ENCODE data around the gene CHSY3. TPM values are rescaled to one million over a fixed set of nuclear protein-coding genes. Genes with fewer than 3 reads are reported as not detected.

CHSY3 gene
- total and polyA plus RNA-seq, 2 experiments from 2014 or later = 0.44 to 3.0 TPM

DNA sequence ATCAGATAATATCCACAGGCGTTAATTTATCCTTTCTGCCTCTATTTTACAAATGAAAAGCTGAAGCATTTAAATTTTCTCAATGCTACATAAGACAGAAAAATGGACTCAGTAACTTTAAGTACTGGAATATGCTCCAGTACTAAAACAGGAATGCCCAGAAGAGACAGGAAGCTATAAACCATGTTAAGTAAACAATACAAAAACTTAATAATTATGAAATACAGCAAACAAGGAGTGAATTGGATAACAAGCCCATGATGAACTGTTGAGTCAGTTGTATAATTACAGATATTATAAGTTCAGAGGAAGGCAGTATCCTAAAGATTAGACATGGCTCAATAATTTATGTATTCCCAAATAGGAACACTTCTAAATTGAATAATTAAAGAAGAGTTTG, 148.5 kb downstream of the CHSY3 start:
- Histone ChIP-seq H3K4me3 (no peak overlapping the region), H3K27ac (ENCODE audit: low read depth) (no peak overlapping the region), H4K20me1 (replicated peaks; ENCODE audit: insufficient read depth) (no peaks in the 10 kb centered on the region), H3K36me3 (ENCODE audit: insufficient read depth) (no peaks in the 10 kb centered on the region), H2AFZ (no peak overlapping the region), H3F3A (replicated peaks; ENCODE audit: low read depth) (no peaks in the 10 kb centered on the region), H3K27me3 (ENCODE audit: insufficient read depth) (no peaks in the 10 kb centered on the region), H3K79me2 (replicated peaks; ENCODE audit: insufficient read depth) (no peaks in the 10 kb centered on the region), H3K4me2 (no peak overlapping the region), H3K4me1 (ENCODE audit: insufficient read depth) (no peaks in the 10 kb centered on the region), H3K9me2 (ENCODE audit: insufficient read depth) (no peaks in the 10 kb centered on the region)
- H3K9me3 Mint-ChIP-seq = no peaks in the 10 kb centered on the region
- no peak overlapping the region for H3K27ac Mint-ChIP-seq
- TF ChIP-seq POLR2AphosphoS5 (IDR thresholded peaks at IDR 0.05; ENCODE audit: low read depth) = no peak
- no peak for TF ChIP-seq EZH2 (IDR thresholded peaks at IDR 0.05; ENCODE audit: low read depth, unreplicated experiment)
- TF ChIP-seq EZH2phosphoT487 (IDR thresholded peaks at IDR 0.05; ENCODE audit: unreplicated experiment) = no peak
- TF ChIP-seq JUNB (IDR thresholded peaks at IDR 0.05; ENCODE audit: unreplicated experiment) = no peak
- TF ChIP-seq, protein P1, sequence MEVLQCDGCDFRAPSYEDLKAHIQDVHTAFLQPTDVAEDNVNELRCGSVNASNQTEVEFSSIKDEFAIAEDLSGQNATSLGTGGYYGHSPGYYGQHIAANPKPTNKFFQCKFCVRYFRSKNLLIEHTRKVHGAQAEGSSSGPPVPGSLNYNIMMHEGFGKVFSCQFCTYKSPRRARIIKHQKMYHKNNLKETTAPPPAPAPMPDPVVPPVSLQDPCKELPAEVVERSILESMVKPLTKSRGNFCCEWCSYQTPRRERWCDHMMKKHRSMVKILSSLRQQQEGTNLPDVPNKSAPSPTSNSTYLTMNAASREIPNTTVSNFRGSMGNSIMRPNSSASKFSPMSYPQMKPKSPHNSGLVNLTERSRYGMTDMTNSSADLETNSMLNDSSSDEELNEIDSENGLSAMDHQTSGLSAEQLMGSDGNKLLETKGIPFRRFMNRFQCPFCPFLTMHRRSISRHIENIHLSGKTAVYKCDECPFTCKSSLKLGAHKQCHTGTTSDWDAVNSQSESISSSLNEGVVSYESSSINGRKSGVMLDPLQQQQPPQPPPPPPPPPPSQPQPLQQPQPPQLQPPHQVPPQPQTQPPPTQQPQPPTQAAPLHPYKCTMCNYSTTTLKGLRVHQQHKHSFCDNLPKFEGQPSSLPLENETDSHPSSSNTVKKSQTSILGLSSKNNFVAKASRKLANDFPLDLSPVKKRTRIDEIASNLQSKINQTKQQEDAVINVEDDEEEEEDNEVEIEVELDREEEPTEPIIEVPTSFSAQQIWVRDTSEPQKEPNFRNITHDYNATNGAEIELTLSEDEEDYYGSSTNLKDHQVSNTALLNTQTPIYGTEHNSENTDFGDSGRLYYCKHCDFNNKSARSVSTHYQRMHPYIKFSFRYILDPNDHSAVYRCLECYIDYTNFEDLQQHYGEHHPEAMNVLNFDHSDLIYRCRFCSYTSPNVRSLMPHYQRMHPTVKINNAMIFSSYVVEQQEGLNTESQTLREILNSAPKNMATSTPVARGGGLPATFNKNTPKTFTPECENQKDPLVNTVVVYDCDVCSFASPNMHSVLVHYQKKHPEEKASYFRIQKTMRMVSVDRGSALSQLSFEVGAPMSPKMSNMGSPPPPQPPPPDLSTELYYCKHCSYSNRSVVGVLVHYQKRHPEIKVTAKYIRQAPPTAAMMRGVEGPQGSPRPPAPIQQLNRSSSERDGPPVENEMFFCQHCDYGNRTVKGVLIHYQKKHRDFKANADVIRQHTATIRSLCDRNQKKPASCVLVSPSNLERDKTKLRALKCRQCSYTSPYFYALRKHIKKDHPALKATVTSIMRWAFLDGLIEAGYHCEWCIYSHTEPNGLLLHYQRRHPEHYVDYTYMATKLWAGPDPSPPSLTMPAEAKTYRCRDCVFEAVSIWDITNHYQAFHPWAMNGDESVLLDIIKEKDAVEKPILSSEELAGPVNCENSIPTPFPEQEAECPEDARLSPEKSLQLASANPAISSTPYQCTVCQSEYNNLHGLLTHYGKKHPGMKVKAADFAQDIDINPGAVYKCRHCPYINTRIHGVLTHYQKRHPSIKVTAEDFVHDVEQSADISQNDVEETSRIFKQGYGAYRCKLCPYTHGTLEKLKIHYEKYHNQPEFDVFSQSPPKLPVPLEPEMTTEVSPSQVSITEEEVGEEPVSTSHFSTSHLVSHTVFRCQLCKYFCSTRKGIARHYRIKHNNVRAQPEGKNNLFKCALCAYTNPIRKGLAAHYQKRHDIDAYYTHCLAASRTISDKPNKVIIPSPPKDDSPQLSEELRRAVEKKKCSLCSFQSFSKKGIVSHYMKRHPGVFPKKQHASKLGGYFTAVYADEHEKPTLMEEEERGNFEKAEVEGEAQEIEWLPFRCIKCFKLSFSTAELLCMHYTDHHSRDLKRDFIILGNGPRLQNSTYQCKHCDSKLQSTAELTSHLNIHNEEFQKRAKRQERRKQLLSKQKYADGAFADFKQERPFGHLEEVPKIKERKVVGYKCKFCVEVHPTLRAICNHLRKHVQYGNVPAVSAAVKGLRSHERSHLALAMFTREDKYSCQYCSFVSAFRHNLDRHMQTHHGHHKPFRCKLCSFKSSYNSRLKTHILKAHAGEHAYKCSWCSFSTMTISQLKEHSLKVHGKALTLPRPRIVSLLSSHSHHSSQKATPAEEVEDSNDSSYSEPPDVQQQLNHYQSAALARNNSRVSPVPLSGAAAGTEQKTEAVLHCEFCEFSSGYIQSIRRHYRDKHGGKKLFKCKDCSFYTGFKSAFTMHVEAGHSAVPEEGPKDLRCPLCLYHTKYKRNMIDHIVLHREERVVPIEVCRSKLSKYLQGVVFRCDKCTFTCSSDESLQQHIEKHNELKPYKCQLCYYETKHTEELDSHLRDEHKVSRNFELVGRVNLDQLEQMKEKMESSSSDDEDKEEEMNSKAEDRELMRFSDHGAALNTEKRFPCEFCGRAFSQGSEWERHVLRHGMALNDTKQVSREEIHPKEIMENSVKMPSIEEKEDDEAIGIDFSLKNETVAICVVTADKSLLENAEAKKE (CRISPR knock-in tag; IDR thresholded peaks at IDR 0.05) = no peak
- no peak for TF ChIP-seq ZNF114 (CRISPR knock-in tag; IDR thresholded peaks at IDR 0.05)
- no peaks in the 10 kb centered on the region for H3K27me3 Mint-ChIP-seq (ENCODE audit: insufficient read depth, low read depth, poor library complexity)
- H3K36me3 Mint-ChIP-seq (ENCODE audit: low read depth) = no peaks in the 10 kb centered on the region
- no peak overlapping the region for H3K4me3 Mint-ChIP-seq
- H3K4me1 Mint-ChIP-seq = no peaks in the 10 kb centered on the region
- DNase-seq (ENCODE audit: low spot score) = no peak
- ATAC-seq = no peak

DNA sequence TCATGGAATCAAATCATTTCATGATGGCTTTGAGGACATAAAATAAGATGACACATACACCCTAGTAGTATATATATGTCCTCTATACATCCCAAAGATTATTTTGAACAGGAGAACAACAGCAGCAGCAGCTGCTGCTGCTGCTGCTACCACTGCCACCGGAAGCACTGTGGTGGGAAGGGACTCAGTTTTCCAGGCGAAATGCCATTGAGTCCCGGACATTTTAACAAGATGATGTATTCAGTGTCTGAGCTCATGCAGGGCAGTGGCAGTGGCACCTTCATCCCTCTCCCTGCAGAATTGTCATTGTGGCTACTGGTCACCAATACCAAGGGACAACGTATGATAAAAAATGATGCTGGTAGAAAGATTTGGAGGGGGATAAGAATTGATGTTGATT, 151.3 kb downstream of the CHSY3 start:
- Histone ChIP-seq H3F3A (replicated peaks; ENCODE audit: low read depth) (no peaks in the 10 kb centered on the region), H3K27ac (ENCODE audit: low read depth) (no peak overlapping the region), H3K79me2 (replicated peaks; ENCODE audit: insufficient read depth) (no peaks in the 10 kb centered on the region), H3K36me3 (ENCODE audit: insufficient read depth) (no peaks in the 10 kb centered on the region), H3K27me3 (ENCODE audit: insufficient read depth) (no peaks in the 10 kb centered on the region), H3K4me2 (no peak overlapping the region), H2AFZ (no peak overlapping the region), H3K9me2 (ENCODE audit: insufficient read depth) (no peaks in the 10 kb centered on the region), H3K4me3 (no peak overlapping the region), H3K4me1 (ENCODE audit: insufficient read depth) (no peaks in the 10 kb centered on the region), H4K20me1 (replicated peaks; ENCODE audit: insufficient read depth) (no peaks in the 10 kb centered on the region)
- ATAC-seq (no peak), DNase-seq (ENCODE audit: low spot score) (no peak)
- H3K4me1 Mint-ChIP-seq = no peaks in the 10 kb centered on the region
- H3K9me3 Mint-ChIP-seq = no peaks in the 10 kb centered on the region
- H3K36me3 Mint-ChIP-seq (ENCODE audit: low read depth) = no peaks in the 10 kb centered on the region
- no peaks in the 10 kb centered on the region for H3K27me3 Mint-ChIP-seq (ENCODE audit: insufficient read depth, low read depth, poor library complexity)
- H3K4me3 Mint-ChIP-seq = no peak overlapping the region
- no peak overlapping the region for H3K27ac Mint-ChIP-seq
- TF ChIP-seq STAT1 (IDR thresholded peaks at IDR 0.05; ENCODE audit: unreplicated experiment) = no peak
- TF ChIP-seq, protein P1 (CRISPR knock-in tag; IDR thresholded peaks at IDR 0.05) = no peak

Data from GM23338 (cell line).